GM19467 (cell line): Measurements from ENCODE around the gene ALDH4A1.
"Not testable (repeated sequence)": the region's sequence is repeated elsewhere in the genome, so short reads cannot be mapped to it uniquely, and the experiment has no call there.

Experiments used
- ATAC-seq: cut with Tn5 transposase; IDR thresholded peaks from one replicate; pipeline ENCODE4 v1.9.1; 2021; ENCODE audit warnings: mild to moderate bottlenecking, moderate library complexity; ENCODE audit not compliant: unreplicated experiment

Gene ALDH4A1

DNA sequence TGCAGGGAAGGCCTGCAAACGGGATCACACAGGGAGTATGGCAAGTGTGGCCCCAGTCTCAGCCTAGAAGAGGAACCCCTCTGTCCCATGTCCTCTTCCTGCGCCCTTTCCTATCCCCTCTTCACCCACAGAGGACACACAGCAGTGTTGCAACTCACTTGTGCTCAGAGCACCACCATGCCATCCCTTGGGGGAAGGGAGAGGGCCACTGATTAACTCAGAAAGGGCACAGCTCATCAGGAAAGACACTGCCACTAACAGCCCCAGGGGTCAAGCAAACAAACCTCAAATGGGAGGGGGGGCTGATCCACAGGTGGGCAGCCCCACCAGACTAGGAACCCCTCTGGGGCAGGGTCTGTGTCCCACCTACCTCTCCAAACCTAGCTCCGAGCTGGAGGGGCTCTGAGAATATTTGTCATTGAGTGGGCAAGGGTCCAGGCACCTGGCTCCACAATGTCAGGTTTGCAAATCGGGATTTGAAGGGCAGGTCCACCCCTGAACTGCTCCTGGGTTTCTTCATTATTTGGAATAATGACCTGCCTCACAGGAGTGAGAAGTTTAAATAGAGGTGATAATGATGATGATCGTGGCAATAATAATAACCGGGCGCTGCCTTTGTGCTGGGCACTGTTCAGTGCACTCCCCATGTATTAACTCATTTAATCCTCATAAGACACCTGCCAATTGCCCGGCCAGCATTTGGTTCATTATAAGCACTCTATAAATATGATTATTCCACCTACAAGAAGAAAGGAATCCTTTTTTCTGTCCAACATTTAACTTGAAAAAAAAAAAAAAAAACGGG lies 1.0 kb downstream of the ALDH4A1 start:
- no peak for ATAC-seq

DNA sequence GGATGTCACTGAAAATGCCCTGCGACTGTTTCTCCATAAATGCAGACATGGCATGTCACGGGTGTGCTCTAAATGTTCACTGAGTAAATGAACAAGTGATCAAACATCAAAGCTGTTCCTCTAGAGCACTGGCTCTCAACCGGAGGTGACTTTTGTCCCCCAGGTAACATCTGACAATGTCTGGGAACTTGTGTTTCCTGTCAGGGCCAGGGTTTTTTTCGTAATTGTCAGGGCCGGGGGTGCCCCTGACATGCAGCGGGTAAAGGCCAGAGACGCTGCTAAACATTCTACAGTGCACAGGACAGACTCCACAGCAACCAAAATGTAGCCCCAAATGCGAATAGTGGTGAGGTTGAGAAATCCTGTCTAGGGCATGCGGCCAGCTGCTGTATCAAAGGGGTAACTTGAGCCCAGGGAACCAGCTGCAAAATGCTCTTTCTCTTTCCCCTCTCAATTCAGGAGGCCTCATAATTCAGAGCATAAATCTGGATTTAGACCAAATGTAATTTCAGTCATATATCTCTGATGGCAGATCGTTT lies 2.0 kb downstream of the ALDH4A1 start:
- ATAC-seq: no peak

DNA sequence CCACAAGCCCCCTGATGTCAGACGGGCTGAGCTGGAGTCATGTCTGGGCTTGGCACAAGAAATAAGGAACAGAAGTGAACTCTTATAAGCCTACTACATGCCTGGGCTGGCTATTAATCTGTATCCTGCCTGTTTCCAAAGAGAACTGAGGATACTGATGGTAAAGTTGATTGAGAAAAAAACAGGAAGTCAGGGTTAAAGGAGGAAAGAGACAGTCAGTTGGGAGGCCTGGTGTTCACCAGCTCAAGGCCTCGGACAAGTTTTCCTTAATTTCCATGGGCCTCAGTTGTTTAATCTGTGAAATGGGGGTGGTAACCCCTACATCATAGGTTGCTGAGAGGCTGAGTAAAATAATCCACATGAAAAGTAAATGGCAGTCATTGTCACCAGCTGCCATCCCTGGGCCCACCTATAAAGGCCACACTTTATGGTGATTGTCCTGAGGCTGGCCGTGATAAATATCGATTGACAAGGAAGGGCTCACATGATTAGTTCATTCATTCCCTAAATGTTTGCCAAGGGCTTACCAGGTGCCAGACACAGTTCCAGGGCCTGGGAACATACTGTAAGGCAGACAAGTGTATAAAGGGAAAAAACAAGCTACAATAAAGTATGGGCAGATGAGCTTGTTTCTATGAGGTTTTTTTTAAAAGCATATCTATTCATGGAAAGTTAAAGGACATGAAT lies 2.8 kb downstream of the ALDH4A1 start:
- no peak for ATAC-seq

DNA sequence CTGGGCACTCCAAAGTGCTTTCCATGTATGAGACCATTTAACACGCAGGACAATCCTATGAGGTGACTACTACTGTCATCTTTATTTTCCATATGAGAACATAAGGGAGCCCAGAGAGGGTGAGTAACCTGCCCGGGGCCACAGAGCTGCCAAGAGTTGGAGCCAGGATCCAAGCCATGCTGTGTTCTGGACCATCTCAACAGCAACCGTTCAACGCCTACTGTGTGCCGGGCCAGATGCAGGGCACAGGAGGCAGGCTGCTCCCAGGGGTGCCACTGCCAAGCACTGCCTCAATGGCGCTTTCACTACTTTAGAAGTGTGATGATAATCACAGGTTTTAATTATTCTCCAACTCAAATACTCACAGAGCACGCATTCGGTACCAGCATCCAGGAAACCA lies 3.8 kb downstream of the ALDH4A1 start:
- ATAC-seq: no peak

DNA sequence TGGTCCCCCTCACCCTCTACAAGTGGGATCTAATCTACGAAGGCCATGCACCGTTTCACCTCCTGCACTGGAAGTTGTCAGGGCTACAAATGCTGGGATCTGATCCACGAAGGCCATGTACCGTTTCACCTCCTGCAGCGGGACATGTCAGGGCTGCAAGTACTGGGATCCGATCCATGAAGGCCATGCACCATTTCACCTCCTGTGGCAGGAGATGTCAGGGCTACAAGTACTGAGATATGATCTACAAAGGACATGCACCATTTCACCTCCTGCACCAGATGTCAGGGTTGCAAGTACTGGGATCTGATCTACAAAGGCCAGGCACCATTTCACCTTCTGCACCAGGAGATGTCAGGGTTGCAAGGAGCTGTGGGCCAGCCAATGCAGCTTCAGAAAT lies 7.0 kb downstream of the ALDH4A1 start:
- ATAC-seq: no peak

DNA sequence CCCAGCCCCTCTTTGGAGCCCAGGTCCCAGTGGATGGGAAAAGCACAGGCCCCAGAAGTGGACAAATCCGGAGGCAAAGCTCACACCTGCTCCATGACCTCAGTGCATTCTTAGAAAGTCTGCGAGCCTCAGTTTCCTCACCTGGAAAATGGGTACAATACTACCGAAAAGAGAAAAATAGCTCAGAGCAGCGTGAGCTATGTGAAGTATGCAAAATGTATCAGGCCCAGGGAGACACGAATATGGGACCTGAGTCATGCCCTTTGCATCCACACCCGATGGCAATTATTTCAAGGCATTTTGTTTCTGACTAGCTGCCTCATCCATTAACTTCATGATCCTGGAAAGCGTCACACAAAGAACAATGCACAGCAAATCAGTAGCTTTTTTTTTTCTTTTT lies 9.2 kb downstream of the ALDH4A1 start:
- ATAC-seq: no peak

DNA sequence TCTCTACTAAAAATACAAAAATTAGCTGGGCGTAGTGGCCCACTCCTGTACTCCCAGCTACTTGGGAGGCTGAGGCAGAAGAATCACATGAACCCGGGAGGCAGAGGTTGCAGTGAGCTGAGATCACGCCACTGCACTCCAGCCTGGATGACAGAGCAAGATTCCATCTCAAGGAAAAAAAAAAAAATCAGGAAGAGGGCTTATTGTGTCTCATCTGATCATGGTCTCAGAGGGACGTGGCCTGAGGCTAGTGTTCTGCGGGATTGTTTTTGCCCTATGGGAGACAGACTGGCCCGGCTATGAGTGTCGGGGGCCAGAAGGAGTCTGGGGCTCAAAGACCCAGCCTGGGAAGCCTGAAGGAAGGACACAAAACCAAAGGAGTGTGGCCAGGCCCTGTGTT lies 10.5 kb downstream of the ALDH4A1 start:
- ATAC-seq: not testable (repeated sequence)

DNA sequence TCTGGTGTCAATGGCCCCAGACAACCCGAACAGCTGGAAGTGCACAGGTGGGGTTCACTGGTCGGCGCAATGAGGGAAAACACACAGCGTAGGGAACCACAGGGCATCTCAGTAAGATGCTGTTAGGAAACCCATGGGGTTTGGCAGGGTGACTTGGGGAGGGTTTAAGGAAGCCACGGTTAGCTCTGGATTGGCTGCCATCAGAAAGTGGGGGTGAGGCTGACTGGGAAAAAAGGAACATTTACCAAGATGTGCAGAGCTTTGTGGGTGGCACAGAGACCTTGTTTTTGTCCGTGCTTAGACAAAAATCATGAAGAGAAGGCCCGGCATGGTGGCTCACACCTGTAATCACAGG lies 11.0 kb downstream of the ALDH4A1 start:
- no peak for ATAC-seq

DNA sequence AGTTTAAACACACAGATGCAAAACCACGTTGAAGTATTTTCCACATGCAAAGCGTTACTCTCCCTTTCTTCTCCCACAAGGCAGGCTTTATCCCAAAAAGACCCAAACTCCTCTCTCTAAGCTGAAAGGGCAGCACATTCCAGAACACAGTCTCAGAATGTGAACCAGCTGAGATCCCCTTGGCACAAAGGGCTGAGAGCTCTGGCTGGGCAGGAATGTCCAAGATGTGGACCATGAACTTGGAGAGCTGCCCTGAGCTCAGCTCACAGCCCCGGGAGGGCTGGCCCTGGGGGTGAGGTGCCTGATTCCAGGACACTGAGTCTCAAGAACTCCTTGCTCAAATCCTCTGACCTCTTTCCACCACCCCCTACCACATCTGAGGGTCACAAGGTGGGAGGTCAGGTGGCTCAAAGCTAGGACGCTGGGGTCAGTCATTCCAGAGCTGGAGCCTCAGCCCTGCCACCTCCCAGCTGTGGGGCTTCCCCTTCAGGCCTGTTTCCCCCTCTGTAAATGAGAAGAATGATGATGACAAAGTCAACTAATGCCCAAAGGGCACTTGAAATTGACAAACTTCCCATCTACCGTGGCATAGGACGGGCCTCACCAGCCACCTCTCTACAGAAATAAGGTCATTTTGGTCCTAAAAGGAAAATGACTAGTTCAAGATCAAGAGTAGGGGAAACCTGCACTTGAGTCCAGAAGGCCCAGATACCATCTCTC lies 11.5 kb downstream of the ALDH4A1 start:
- no peak for ATAC-seq

DNA sequence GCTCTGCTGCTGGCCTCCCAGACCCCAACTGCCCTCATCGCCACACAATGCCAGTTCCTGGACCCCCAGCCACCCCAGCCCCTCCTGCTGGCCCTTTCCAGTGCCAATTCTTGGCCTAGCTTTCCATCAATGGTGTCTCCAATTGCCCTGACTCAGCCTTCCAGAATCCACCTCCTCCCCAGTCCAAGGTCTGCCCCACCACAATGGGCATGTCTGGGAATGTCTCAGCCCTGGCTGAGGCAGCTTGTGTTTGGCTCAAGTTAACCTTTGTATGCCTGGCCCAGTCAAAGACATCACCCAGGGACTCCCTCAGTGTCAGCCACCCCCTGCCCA lies 16.4 kb downstream of the ALDH4A1 start:
- ATAC-seq: no peak

DNA sequence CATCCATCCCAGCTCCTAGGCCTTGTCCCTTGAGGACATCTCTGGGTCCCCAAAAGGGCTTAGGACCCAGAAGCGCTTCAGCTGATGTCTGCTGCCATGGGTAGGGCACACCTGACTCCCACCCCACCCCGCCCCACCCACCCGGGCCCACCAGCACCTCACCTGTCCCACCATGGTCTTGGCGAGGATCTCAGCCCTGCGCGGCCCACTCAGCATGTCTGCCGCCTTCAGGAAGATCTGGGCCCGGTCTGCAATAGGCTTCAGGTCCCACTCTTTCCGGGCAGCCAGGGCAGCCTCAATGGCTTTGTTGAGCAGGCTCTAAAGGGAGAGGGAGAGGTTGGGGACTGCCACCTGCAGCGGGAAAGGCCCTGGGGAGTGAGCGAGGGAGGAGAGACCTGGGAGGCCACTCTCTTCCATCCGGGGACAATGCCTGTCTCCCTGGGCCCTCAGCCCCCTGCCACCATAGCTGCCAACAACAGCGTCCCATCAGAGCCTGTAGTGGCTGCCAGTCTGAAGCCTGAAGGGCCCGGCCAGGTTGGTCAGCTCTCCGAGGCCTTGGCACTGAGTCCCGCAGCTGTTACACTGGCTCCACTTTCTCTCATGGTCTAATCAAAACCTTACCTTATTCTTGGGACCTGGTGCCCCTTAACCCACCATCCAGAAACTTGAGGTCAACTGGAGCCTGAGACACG lies 16.9 kb downstream of the ALDH4A1 start:
- no peak for ATAC-seq

DNA sequence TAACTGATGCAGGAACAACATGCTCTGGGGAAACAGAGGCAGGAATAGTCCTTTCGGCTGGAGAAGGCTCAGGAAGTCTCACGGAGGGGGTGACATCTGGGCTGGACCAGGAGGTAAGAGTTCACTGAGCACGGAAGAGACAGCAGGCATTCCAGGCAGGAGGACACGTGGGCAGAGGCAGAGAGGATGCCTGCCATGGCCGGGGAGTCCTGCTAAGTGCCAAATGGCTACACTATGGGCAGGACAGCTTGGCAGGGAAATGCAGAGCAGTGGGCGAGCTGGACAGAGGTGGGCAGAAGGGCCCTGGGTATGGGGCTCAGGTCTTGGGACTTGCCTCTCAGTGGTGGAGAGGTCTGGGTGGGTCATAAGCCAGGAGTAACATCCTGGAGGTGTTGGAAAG lies 17.6 kb downstream of the ALDH4A1 start:
- no peak for ATAC-seq

DNA sequence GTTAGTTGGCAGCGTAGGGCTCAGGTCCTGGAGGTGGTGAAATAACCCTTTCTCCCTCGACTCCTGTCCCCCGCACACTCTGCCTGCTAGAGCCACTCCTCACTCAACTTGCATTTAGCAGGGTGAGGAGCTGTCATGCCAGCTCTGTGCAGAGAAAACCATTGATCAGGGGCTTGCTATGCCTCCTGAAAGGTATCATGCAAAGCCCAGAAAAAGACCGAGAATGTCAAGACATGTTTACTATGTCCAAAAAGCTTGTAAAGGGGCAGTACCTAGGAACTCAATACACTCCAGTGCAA lies 18.0 kb downstream of the ALDH4A1 start:
- no peak for ATAC-seq

DNA sequence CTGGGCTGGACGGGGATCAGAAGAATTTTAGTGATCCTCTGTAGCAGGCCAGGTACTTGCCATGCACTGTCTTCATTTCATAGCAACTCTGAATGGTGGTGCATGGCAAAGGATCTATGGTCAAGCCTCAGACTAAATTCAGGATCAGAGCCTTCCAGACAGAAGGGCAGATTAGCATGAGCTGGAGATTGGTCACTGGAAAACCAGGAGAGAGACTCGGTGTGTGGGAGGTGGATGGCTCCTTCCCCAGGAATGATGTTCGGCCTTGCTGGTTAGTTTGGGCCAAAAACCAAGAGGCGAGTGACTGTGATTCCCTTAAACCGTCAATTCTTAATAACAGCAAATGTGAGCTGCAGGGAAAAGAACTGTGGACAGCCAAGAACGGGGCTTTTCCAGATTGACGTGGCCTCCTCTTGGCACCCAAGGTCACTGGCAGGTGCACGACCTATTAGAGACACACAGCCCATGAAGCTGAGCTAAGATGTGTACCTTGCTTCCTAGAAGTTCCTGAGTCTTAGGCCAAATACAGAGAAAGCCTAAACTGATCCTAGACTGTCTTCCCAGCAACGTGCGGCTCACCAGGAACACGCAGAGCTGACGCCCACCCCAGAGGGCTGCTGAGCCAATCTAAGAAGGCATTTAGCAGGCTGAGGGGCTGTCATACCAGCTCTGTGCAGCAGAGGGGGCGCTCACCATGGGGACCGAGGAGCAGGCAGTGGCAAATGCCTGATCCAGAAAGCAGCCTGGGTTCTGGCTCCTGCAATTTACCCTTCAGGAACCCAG lies 18.5 kb downstream of the ALDH4A1 start:
- ATAC-seq: no peak

DNA sequence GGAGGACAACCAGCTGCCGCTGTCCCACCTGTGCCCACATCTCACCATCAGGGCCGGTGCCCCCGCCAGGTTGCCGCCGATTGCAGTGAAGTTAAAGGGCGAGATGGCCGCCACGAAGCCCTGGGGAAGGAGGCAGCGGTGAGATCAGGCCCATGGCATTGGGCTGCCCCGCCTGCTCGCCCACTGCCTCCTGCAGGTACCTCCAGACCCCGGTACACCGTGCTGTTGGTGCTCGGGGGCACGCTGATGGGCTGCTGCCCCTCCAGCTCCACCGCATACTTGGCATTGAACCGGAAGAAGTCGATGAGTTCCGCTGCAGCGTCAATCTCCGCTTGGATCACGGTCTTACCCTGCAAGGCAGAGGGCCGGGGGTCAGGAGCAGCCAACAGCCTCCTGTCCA lies 19.3 kb downstream of the ALDH4A1 start:
- ATAC-seq: no peak

DNA sequence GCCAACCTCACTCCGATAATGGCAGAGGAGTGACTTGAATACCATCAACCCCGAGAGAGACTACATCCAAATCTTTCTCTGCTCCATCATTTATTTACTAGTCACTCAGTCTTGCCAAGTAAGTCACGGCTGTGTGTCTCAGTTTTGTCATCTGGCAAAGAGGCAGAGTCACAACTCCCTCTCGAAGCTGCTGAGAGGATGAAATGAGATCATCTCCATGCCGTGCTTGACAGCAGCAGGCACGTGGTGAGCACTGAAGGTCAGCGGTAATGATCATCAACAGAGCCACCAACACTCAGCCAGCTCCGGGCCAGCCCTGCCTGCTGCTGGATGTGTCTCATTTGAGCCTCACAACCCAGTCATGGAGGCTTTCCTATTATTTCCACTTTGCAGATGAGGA lies 19.9 kb downstream of the ALDH4A1 start:
- no peak for ATAC-seq

DNA sequence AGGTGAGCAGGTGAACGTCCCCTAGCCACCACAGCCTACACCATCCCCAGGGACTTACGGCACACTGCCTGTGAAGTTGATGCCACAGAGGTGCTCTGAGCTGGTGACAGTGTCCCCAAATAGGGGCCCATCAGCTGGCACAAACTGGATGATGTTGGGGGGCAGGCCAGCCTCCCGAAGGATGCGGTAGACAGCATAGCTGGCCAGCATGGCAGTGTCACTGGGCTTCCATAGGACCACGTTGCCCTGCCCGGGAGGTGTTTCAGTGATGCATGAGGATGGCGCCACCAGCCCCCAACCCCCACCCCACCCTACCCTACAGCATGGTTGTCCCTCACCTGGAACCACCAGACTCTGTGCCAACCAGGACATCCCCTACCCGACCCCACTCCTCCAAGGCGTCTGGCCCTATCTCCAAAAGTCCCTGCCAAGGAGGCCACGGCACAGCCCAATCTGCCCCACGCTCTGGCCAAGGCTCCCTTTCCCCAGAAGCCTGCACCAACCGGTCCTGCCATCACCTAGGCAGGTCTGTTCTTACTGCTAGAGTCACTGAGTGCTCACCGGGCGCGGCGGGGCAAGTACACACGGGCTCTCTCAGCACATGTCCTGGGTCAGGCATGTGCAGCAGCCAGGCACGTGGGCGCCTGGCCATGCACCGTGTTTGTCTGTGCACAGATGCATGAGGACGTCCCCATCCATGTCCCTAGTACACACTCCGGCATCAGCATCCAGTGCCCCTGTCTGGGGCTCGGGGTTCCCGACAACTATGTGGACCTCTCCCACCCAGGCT lies 20.5 kb downstream of the ALDH4A1 start:
- no peak for ATAC-seq

DNA sequence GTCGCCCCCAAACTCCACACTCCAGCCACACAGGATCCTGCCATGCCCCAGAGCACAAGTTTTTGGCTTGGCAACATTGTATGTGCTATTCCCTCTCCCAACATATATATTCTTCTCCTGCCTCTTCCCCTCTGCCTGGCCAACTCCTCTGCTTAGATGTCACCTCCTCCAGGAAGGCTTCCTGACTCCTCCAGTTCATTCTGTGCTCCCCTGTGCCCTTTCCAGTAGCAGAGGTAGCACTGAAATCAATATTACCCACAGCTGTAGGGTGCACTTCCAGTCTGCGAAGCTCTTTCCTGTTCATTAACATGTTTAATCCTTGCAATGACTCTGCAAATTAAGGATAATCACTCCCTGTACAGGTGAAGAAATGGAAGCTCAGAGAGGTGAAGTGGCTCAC lies 21.2 kb downstream of the ALDH4A1 start:
- ATAC-seq: no peak

DNA sequence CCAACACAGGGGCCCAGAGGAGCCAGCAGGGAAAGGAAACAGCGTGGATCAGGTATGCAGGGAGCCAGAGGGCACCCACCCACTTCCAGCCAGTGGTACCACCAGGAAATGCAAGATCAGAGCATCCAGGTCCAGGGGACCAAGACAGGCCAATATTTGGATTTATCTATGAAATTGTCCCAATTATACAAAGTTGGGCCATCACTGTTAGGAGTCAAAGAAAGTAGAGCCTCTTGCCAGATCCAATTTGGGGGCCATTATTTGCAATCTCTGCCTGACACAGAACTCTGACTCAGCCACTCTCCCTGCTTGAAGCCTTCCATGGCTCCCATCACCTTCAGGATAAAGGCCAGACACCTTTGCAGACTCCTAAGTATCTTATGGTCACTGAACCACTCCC lies 21.8 kb downstream of the ALDH4A1 start:
- ATAC-seq: no peak

DNA sequence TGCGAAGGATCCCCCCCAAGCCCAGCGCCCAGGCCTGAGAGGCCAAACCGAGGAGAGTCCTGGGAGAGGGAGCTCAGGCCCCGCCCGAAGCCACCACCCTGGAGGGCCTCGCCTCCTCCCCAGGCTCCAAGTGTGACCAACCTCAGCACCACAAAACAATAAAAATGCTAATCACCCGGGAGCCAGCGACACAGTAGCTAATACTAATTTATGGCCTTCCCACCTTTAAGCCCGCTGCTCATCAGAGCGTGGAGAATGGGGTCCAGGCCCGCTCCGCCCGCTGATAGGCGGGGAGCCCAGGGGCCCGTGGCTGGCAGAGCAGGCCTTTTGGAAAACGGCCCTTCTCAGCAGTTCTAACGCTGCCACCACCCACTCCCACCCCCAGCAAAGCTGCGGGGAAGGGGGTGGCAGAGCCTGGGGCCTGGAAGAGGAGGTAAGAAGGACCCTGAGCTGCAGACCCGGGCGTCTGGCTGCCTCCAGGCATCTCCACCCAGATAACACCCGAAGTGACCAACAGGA lies 22.5 kb downstream of the ALDH4A1 start:
- ATAC-seq: no peak
